Fibroblast of mammary gland (primary cell): ENCODE data around the gene TPM4.

Experiments
- DNase-seq: peaks from one replicate; pipeline ENCODE4 v3.0.0-alpha.2; 2010; ENCODE audit warnings: low read depth
- H3K4me3 ChIP-seq: 2 replicates; pipeline ENCODE4 v1.5.1; 2011; ENCODE audit warnings: low read depth, mild to moderate bottlenecking, low read length, moderate library complexity; ENCODE audit not compliant: control insufficient read depth
- TF ChIP-seq, protein P1 (sequence below): conservative IDR thresholded peaks from 2 replicates; pipeline ENCODE4 v1.5.1; 2011; ENCODE audit warnings: low read depth, low read length, inconsistent platforms; ENCODE audit not compliant: control insufficient read depth, insufficient read depth

The TPM4 gene

DNA sequence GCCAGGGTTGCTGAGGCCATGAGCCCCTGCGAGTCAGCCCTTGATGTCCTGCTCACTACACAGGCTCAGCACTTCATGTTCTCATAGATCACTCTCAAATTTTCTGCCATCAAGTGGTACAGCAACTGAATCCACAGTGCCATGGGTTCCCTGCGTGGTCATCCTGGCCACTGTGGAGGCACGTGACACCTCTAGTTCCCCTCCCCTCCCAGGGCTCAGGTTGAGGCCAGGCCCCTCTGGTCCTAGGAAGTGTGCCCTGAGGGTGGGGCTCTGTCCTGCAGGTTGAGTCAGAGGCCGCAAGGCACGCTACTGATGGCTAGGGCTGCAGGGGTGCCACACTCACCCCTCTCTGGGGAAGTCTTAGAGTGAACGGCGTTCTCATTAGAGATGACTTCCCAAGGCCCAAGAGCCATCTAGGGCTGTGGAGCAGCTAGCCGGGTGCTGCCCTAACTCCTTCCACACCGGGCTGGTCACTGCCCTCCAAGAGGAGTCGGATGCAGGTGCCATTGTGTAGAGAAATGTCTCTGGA, 39.8 kb upstream of the TPM4 start:
- TF ChIP-seq, protein P1, sequence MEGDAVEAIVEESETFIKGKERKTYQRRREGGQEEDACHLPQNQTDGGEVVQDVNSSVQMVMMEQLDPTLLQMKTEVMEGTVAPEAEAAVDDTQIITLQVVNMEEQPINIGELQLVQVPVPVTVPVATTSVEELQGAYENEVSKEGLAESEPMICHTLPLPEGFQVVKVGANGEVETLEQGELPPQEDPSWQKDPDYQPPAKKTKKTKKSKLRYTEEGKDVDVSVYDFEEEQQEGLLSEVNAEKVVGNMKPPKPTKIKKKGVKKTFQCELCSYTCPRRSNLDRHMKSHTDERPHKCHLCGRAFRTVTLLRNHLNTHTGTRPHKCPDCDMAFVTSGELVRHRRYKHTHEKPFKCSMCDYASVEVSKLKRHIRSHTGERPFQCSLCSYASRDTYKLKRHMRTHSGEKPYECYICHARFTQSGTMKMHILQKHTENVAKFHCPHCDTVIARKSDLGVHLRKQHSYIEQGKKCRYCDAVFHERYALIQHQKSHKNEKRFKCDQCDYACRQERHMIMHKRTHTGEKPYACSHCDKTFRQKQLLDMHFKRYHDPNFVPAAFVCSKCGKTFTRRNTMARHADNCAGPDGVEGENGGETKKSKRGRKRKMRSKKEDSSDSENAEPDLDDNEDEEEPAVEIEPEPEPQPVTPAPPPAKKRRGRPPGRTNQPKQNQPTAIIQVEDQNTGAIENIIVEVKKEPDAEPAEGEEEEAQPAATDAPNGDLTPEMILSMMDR = no peak
- no peak for DNase-seq
- no peak overlapping the region for H3K4me3 ChIP-seq

DNA sequence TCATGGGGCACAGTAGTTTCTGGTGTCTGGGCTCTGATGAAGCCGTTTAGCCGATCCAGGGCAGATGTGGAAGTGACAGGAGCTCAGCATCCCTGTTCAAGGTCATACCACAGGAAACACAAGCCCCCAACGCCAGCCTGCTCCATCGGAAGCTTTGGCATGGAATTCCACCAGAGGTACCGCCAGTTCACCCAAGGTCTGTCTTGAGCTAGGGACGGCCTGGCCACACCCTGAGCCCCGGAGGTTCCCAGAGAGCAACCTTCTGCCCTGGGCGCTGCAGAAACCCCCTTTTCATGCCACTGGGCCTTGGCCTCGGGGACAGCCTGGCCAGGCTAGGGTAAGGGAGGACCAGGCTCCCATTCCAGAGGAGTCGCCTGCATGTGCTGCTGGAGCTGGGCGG, 39.4 kb upstream of the TPM4 start:
- TF ChIP-seq, protein P1 = no peak
- H3K4me3 ChIP-seq = no peak overlapping the region
- DNase-seq = no peak

DNA sequence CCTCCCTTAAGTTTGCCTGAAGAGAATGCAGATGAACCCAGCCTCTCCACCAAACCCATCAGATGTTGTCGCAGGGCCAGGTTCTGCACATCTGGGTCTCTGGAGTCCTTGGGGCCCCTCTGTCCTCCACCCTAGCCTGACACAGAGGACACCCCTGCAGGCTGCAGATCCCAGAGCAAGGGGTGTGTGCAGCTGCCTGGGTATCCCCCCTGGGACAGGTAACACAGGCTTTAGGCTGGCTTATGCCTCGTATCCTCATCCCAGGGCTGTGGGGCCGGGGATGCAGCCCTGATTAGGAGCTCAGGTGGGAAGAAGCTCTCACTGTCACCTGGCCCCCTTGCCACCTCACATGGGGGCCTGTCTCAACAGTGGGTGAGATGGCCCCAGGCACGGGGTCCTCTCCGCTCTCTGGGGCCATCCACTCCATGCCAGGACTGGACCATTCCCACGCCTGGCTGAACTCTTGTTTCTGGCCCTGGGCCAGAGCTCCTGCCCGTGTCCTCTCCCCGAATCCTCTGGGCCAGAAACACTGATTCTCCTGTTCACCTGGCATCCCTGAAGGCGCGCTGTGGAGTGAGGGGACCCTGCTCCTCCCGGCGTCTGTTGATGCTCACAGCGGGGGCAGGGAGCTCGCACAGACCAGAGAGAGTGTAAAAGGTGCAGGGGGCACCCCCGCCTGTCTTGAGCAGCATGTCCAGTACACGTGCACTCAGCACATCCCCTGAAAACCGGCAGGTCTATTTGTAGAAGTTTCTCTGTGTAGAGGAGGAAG, 38.7 kb upstream of the TPM4 start:
- no peak overlapping the region for H3K4me3 ChIP-seq
- no peak for DNase-seq
- TF ChIP-seq, protein P1 = no peak

DNA sequence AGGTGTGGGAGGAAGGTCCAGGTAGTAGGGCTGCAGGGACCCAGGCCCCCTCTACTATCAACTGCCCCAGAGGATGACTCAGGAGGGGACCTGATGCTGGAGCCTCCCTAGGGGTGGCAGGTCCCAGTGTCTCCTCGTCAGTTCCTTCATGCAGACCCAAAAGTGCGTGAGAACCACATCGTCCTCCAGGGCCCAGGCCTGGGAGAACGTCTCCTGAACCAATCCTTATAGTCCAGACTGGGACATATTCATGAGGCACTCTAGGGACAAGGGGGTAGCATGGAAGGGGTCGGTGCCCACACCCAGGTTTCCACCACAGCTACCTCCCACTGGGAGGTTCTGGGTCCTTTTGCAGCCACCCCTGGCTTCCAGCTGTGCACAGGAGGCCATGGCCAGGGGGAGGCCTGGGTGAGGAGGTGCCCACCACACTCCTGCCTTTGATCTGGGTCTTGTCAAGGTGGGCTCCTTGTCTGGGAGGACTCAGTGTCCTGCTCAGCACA, 38.0 kb upstream of the TPM4 start:
- H3K4me3 ChIP-seq = no peak overlapping the region
- TF ChIP-seq, protein P1 = no peak
- no peak for DNase-seq

DNA sequence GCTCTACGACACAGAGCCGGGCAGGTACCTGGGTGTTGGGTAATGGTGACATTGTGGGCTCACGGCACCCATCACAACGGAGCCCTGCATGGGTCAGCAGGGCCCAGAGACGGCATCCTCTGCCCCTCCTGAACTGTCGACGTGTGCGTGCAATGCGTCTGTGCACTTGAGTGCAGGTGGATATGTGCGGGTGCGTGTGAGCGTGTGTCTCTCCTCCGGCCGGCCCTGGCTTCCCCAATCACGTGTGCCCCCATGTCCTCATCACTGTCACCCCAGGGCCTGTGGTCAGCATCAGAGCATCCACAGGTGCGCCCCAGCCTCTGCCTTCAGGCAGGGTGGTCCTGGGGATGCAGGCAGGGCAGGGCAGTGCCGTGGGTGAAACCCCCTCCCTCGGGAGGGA, 37.2 kb upstream of the TPM4 start:
- no peak for DNase-seq
- TF ChIP-seq, protein P1 = no peak
- no peak overlapping the region for H3K4me3 ChIP-seq

DNA sequence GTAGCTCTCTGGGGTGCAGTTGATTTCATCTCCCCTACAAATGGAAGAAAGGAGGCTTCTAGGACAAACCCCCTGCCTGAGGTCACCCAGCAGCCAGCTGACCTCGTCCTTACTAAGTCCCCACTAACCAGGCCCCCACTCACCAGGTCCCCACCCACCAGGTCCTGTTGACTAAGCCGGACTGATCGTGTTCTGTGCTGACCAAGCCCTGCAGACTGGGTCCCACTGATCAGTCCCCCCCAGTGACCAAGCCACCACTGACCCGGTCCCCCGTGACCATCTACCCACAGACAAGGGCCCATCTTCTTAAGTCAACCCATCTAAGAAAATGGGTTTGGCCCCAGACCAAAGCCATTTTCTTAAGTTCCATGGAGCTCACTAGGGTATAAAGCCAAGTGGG, 36.8 kb upstream of the TPM4 start:
- H3K4me3 ChIP-seq = no peak overlapping the region
- no peak for DNase-seq
- TF ChIP-seq, protein P1 = no peak
